Measurements from ENCODE around the gene CHTOP.

CHTOP gene

DNA sequence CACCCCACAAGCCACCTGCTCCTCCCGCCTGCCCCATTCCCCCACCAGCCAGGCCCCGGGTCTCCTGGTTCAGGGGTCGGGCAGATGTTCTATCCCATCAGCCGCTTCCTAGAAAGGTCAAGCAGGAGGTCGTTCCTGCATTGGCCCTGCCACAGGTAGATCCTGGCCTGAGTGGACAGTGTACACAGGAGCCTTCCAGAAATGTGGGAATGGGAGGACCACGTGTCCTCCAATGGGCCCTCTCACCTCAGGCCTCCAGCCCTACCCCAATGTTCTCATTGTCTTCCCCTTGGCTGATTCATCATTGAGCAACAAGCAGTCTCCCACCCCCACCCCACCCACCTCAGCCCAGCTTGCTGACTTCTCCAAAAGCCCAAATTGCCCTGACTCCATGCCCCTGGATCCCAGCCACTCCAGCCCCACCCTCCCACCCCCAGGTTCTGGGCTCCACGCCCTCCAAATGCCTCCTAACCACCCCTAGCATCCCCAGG lies 23.0 kb upstream of the CHTOP start:
- Histone ChIP-seq H3K27ac (no peak overlapping the region), H3K4me3 (IDR thresholded peaks at IDR 0.05; ENCODE audit: insufficient read depth, low read depth, low read length) (no peak overlapping the region)

DNA sequence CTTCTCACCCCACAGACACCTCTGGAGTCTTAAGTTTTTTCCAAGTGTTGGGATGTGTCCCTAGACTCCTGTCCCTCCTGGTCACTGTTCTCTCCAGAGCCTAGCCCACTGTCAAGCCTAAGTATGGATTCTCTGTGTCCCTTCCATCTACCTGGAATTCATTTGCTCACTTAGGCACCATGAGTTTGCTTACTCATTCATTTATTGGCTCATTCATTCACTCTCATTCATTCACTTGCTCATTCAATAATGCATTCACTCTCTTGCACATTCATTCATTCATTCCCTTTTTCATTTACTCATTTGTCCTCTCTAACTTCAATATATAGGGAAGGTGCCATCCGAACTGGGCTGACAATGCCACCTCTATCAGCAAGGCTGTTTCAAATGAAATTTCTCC lies 22.5 kb upstream of the CHTOP start:
- Histone ChIP-seq H3K4me2 (no peak overlapping the region), H3K79me2 (ENCODE audit: insufficient read depth, low read depth) (no peaks in the 10 kb centered on the region), H3K27ac (no peak overlapping the region), H3K27me3 (ENCODE audit: insufficient read depth, low read depth) (0 out of 2 replicates have a peak, but pooled peaks cover 3% of the 10 kb centered on the region), H2AFZ (ENCODE audit: low read depth) (no peak overlapping the region), H4K20me1 (ENCODE audit: insufficient read depth) (no peaks in the 10 kb centered on the region), H3K4me1 (ENCODE audit: low read depth, poor library complexity, severe bottlenecking) (no peaks in the 10 kb centered on the region), H3K9ac (no peak overlapping the region), H3K4me3 (IDR thresholded peaks at IDR 0.05; ENCODE audit: insufficient read depth, low read depth, low read length) (no peak overlapping the region), H3K36me3 (ENCODE audit: insufficient read depth) (no peaks in the 10 kb centered on the region)
- TF ChIP-seq, protein P1, sequence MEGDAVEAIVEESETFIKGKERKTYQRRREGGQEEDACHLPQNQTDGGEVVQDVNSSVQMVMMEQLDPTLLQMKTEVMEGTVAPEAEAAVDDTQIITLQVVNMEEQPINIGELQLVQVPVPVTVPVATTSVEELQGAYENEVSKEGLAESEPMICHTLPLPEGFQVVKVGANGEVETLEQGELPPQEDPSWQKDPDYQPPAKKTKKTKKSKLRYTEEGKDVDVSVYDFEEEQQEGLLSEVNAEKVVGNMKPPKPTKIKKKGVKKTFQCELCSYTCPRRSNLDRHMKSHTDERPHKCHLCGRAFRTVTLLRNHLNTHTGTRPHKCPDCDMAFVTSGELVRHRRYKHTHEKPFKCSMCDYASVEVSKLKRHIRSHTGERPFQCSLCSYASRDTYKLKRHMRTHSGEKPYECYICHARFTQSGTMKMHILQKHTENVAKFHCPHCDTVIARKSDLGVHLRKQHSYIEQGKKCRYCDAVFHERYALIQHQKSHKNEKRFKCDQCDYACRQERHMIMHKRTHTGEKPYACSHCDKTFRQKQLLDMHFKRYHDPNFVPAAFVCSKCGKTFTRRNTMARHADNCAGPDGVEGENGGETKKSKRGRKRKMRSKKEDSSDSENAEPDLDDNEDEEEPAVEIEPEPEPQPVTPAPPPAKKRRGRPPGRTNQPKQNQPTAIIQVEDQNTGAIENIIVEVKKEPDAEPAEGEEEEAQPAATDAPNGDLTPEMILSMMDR (conservative IDR thresholded peaks at IDR 0.05; ENCODE audit: low read depth, low read length): no peak

More for the DNA sequence above, 23.0 kb upstream of the CHTOP start:
- Histone ChIP-seq H3K36me3 (ENCODE audit: insufficient read depth) (no peaks in the 10 kb centered on the region), H3K79me2 (ENCODE audit: insufficient read depth, low read depth) (no peaks in the 10 kb centered on the region), H3K4me1 (ENCODE audit: low read depth, poor library complexity, severe bottlenecking) (no peaks in the 10 kb centered on the region), H2AFZ (ENCODE audit: low read depth) (no peak overlapping the region), H3K27me3 (ENCODE audit: insufficient read depth, low read depth) (0 out of 2 replicates have a peak, but pooled peaks cover 3% of the 10 kb centered on the region), H4K20me1 (ENCODE audit: insufficient read depth) (no peaks in the 10 kb centered on the region), H3K4me2 (no peak overlapping the region), H3K9ac (no peak overlapping the region)
- TF ChIP-seq, protein P1 (conservative IDR thresholded peaks at IDR 0.05; ENCODE audit: low read depth, low read length): no peak

DNA sequence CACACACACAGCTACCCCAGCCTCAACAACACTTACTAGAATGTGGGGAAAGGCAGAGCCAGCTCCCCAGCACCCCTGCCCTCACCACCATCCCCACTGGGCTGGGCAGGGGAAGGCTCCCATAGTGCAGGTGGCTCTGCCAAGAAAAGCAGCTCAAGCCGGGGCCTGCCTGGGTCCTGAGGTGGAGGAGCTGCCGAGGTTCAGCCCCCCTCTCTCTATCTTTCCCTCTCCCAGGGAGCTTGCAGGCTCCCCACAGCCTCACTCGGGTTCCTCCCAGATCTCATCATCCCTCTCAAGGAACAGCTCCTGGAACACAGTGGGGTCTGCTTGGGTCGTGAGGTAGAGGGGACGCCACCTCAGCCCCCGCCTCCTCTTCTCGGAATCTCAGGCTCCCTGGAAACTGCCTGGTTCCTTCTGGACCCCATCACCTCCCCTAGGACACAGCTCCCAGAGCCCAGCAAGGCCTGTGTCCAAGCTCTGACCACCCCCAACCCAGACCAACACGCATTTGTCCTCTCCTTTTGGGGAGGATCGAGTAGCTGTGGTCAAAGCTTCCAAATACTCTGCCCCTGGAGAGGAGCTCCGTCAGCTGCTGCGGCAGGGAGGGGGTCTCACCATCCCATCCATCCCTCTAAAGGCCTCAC lies 21.6 kb upstream of the CHTOP start:
- H3K9ac ChIP-seq: no peak overlapping the region
- H3K79me2 ChIP-seq (ENCODE audit: insufficient read depth, low read depth): no peaks in the 10 kb centered on the region
- no peaks in the 10 kb centered on the region for H3K36me3 ChIP-seq (ENCODE audit: insufficient read depth)
- H3K27me3 ChIP-seq (ENCODE audit: insufficient read depth, low read depth): 0 out of 2 replicates have a peak, but pooled peaks cover 3% of the 10 kb centered on the region
- H4K20me1 ChIP-seq (ENCODE audit: insufficient read depth): no peaks in the 10 kb centered on the region
- H3K4me3 ChIP-seq (IDR thresholded peaks at IDR 0.05; ENCODE audit: insufficient read depth, low read depth, low read length): no peak overlapping the region
- TF ChIP-seq, protein P1 (conservative IDR thresholded peaks at IDR 0.05; ENCODE audit: low read depth, low read length): no peak
- no peak overlapping the region for H2AFZ ChIP-seq (ENCODE audit: low read depth)
- H3K4me2 ChIP-seq: no peak overlapping the region
- H3K27ac ChIP-seq: no peak overlapping the region
- H3K4me1 ChIP-seq (ENCODE audit: low read depth, poor library complexity, severe bottlenecking): no peaks in the 10 kb centered on the region

DNA sequence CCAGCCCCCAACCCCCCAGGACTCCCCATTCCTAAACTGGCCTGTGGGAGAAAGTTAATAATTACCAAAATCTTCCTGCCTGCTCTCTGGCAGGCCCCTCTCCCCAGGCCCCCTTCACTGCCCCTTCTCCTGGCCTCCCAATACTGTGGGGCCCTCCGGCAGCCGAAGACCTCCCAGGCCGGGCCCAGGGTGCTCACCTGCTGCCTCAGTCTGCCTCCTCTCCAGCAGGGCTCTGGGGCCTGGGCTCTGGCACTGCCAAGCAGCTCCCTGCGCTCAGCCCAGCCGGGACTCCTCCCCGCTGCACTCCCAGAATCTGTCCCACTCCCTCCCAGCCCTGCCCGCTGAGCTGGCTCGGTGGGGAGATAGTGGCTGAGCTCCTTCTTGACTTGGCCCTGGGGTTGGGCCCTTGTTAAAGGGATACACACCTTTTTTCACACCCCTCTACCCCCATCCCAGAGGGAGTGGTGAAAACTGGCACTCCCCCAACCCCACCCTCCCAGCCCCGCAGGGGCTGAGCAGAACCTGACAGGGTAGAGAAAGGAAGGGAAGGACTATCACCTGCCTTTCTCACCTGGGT lies 21.0 kb upstream of the CHTOP start, which contains the start of gene S100A16:
TSS of gene S100A16 (minus strand) at position 383 of the 577 bp plus-strand sequence. CDS start 4,986 bp downstream, outside the sequence.
- Histone ChIP-seq H3K36me3 (ENCODE audit: insufficient read depth) (no peaks in the 10 kb centered on the region), H2AFZ (ENCODE audit: low read depth) (no peak within 1 kb of the TSS), H4K20me1 (ENCODE audit: insufficient read depth) (no peaks in the 10 kb centered on the region), H3K4me1 (ENCODE audit: low read depth, poor library complexity, severe bottlenecking) (no peaks in the 10 kb centered on the region), H3K27me3 (ENCODE audit: insufficient read depth, low read depth) (0 out of 2 replicates have a peak, but pooled peaks cover 3% of the 10 kb centered on the region), H3K79me2 (ENCODE audit: insufficient read depth, low read depth) (no peaks in the 10 kb centered on the region), H3K4me3 (IDR thresholded peaks at IDR 0.05; ENCODE audit: insufficient read depth, low read depth, low read length) (no peak within 1 kb of the TSS), H3K4me2 (no peak within 1 kb of the TSS), H3K9ac (no peak within 1 kb of the TSS), H3K27ac (no peak within 1 kb of the TSS)
- TF ChIP-seq, protein P1 (conservative IDR thresholded peaks at IDR 0.05; ENCODE audit: low read depth, low read length): no peak

Measured in KMS-11 (cell line).